AG09309 (cell line): ENCODE measurements around the gene KRT32.

Source experiments
- DNase-seq: peaks from one replicate; pipeline ENCODE4 v3.0.0-alpha.2; 2010; ENCODE audit warnings: low read depth
- H3K4me3 ChIP-seq: 2 replicates; pipeline ENCODE4 v1.5.1; 2011; ENCODE audit warnings: mild to moderate bottlenecking, low read depth, low read length, moderate library complexity; ENCODE audit not compliant: control insufficient read depth
- TF ChIP-seq, protein P1 (sequence below): IDR thresholded peaks from 2 replicates; pipeline ENCODE4 v1.5.1; 2011; ENCODE audit warnings: mild to moderate bottlenecking, low read depth, low read length, inconsistent platforms; ENCODE audit not compliant: insufficient read depth, control insufficient read depth; ENCODE audit errors: missing control alignments

Gene KRT32

DNA sequence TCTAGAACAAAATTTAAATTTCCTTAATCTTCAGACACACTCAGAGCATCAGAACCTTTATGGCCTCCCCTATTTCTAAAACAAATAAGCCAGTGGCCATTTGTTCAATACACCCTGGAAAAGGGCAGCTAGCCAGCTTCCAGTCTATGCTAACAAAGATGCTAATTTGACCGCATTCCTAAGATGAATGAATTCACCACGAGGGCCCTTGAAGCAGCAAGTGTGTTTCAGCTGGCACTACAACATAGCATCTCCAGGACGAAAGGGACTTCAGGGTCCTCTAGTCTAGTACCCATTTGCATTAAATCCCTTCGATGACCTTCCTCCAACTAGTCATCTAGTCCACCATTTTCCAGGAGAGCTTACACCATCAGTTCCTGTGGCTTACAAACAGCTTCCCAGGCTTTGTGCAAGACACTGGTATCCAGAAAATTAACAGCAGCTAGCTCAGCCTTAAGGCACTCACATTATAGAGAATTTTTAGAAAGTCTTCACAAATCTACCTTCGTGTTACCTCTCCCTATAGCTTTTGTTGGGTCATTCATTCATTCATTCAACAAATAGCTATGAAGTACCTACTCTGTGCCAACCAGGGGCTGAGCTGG is 53.7 kb downstream of the KRT32 start:
- TF ChIP-seq, protein P1, sequence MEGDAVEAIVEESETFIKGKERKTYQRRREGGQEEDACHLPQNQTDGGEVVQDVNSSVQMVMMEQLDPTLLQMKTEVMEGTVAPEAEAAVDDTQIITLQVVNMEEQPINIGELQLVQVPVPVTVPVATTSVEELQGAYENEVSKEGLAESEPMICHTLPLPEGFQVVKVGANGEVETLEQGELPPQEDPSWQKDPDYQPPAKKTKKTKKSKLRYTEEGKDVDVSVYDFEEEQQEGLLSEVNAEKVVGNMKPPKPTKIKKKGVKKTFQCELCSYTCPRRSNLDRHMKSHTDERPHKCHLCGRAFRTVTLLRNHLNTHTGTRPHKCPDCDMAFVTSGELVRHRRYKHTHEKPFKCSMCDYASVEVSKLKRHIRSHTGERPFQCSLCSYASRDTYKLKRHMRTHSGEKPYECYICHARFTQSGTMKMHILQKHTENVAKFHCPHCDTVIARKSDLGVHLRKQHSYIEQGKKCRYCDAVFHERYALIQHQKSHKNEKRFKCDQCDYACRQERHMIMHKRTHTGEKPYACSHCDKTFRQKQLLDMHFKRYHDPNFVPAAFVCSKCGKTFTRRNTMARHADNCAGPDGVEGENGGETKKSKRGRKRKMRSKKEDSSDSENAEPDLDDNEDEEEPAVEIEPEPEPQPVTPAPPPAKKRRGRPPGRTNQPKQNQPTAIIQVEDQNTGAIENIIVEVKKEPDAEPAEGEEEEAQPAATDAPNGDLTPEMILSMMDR, result no peak
- H3K4me3 ChIP-seq, result no peak overlapping the region
- no peak for DNase-seq

DNA sequence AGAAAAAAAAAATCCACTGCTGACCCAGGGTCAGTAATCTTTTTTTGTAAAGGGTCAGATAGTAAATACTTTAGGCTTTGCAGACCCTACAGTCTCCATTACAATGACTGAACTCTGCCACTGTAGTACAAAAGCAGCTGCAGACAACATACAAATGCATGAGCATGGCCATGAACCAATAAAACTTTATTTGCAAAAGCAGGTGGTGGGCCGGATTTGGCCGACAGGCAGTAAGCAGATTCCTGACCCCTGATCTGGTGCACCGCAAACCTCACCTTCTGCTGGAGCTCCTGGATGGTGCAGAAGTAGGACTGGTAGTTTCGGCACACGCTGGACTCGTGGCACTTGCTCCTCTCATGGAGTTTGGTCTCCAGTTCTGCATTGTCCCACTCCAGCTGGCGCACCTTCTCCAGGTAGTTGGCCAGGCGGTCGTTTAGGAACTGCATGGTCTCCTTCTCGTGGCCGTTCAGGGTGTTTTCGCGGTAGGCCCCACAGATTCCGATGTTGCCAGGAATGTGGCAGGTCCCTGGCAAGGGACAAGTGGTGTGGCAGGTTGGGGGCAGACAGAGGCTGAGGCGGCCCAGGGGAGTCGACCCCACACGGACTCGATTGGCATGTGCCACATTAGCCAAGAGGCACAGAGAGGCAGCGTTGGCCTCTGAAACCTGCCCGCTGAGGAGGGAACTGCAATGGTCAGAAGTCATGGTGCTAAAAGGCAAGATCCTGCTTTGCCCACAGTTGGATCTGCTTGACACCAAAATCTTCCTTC is 55.9 kb downstream of the KRT32 start:
- TF ChIP-seq, protein P1, result no peak
- H3K4me3 ChIP-seq, result no peak overlapping the region
- no peak for DNase-seq
